Spleen (tissue), 11 donors: Measurements from ENCODE around the gene FHIT. TPM values are rescaled to one million over a fixed set of nuclear protein-coding genes. Genes with fewer than 3 reads are reported as not detected.

Experiments
- DNase-seq: peaks from one replicate; pipeline ENCODE4 v3.0.0-alpha.2; 2020
- H3K27ac ChIP-seq, 8 donors: fragments of 200-600 bp; sonication (generic) in 7 of 8; 1 replicate in 4 of 8; 2 replicates in 4 of 8; pipeline versions ENCODE4 v1.5.0 to v1.8.0; 2016 to 2021; ENCODE audit warnings: inconsistent platforms in 4 of 8, mild to moderate bottlenecking in 4 of 8, moderate library complexity in 1 of 8
- H3K27me3 ChIP-seq, 7 donors: fragments of 200-600 bp; sonication (generic) in 6 of 7; replicated peaks in 1 of 7; 1 replicate in 4 of 7; 2 replicates in 3 of 7; pipeline versions ENCODE4 v1.5.0 to v1.8.0; 2016 to 2021; ENCODE audit warnings: inconsistent platforms in 3 of 7, mild to moderate bottlenecking in 1 of 7
- H3K36me3 ChIP-seq, 6 donors: fragments of 200-600 bp; sonication (generic) in 5 of 6; 1 replicate in 4 of 6; 2 replicates in 2 of 6; pipeline versions ENCODE4 v1.5.0 to v1.8.0; 2016 to 2021; ENCODE audit warnings: inconsistent platforms in 2 of 6
- H3K4me1 ChIP-seq, 6 donors: fragments of 200-600 bp; sonication (generic) in 5 of 6; 1 replicate in 3 of 6; 2 replicates in 3 of 6; pipeline versions ENCODE4 v1.5.0 to v1.8.0; 2016 to 2021; ENCODE audit warnings: inconsistent platforms in 3 of 6
- H3K4me3 ChIP-seq, 8 donors: fragments of 200-600 bp; sonication (generic) in 7 of 8; 1 replicate in 4 of 8; 2 replicates in 4 of 8; pipeline versions ENCODE4 v1.5.0 to v1.8.0; 2016 to 2021; ENCODE audit warnings: inconsistent platforms in 4 of 8, mild to moderate bottlenecking in 4 of 8, moderate library complexity in 2 of 8
- H3K9me3 ChIP-seq, 8 donors: fragments of 200-600 bp; sonication (generic) in 7 of 8; 1 replicate in 4 of 8; 2 replicates in 4 of 8; pipeline versions ENCODE4 v1.5.0 to v1.8.0; 2016 to 2021; ENCODE audit warnings: inconsistent platforms in 4 of 8
- POLR2A ChIP-seq, 3 donors: fragments of 450-650 bp; IDR thresholded peaks; one replicate each; pipeline ENCODE4 v1.5.1; 2017; ENCODE audit warnings: antibody characterized with exemption in 3 of 3, mild to moderate bottlenecking in 1 of 3
- POLR2AphosphoS5 ChIP-seq, 3 donors: sonication (generic); formaldehyde crosslinking; IDR thresholded peaks; one replicate each; pipeline ENCODE4 v1.5.1; 2017; ENCODE audit warnings: antibody characterized with exemption in 3 of 3
- WGBS, 5 donors: extraction: QIAGEN DNeasy Blood & Tissue Kit in 3 of 5; methylation state at CpG; one replicate each; pipeline versions ENCODE4 v1.1.5 to v1.1.7; 2013 to 2018; 5-methylcytosine and 5-hydroxymethylcytosine counted together
- intact Hi-C: fragments of 100-400 bp; cut with DNase I; formaldehyde crosslinking; loops from one replicate; pipeline ENCODE4 v1.15.0; 2023; ENCODE audit warnings: low total_unique reads
- polyA plus RNA-seq, 3 donors: library from polyadenylated mRNA; stranded (reverse); fragments of 200-250 nt; gene quantifications; one replicate each; pipeline ENCODE4 v1.2.1, GENCODE V29; 2013
- total RNA-seq, 7 donors: library from RNA; depleted of rRNA in 3 of 7; stranded (reverse); fragments of >200 nt in 3 of 7; fragmentation: NEBNext Ultra II Directional in 4 of 7; extraction: Animal tissue kit (Norgen Biotek cat#: 25700) in 4 of 7; gene quantifications; one replicate each; pipeline versions ENCODE4 v1.1.0 to v1.2.1, GENCODE V29; 2016 to 2021
- TF ChIP-seq, protein P1 (sequence below), 11 experiments: fragments of 200-600 bp in 7 of 11; fragments of 450-650 bp in 4 of 11; sonication (generic) in 4 of 11; IDR thresholded peaks in 8 of 11; conservative IDR thresholded peaks in 3 of 11; 1 replicate in 7 of 11; 2 replicates in 4 of 11; pipeline versions ENCODE4 v1.4.0 to v1.8.0; 2016 to 2021; ENCODE audit warnings: antibody characterized with exemption in 11 of 11, inconsistent platforms in 4 of 11, mild to moderate bottlenecking in 1 of 11
- donor health status: healthy with polysubstance abuse.
- donor health status: DM: no; HTN: no; CAD: no; lungs with moderate emphysema.
- donor health status: DM: no; HTN: no; CAD: no.
- donor health status: Bipolar disorder and iron deficiency.
- donor health status: healthy.
- donor health status: DM: no; HTN: no; CAD: no.
- donor health status: DM: yes; HTN: yes; CAD: no.

FHIT gene
- total and polyA plus RNA-seq, 10 donors, result 4.1 to 23.1 (median 12.2) TPM

DNA sequence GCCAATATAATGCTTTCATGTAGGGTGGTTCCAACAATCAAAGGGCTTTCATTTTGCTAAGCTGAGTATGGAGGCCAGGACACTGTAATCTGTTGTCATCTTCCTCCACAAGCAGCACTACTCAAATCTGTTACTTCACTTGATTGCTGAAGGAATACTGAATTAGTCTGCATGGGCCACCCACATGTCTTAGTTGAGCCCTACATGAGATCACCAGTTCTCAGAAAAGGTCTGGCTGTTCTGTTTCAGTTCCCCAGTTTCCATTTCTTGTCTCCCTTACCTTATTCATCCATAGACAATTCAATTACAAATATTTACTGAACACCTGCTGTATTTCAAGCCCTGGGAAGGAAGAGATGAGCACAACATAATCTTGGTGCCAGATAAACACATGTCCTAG is 119.2 kb downstream of the FHIT start:
- Histone ChIP-seq H3K36me3 (no peaks in the 10 kb centered on the region), H3K27me3 (no peaks in the 10 kb centered on the region), H3K4me3 (no peak overlapping the region), H3K9me3 (no peaks in the 10 kb centered on the region), H3K4me1 (no peaks in the 10 kb centered on the region), H3K27ac (no peak overlapping the region)
- TF ChIP-seq POLR2AphosphoS5 (IDR thresholded peaks at IDR 0.05) (no peak), POLR2A (IDR thresholded peaks at IDR 0.05) (no peak)
- TF ChIP-seq, protein P1, sequence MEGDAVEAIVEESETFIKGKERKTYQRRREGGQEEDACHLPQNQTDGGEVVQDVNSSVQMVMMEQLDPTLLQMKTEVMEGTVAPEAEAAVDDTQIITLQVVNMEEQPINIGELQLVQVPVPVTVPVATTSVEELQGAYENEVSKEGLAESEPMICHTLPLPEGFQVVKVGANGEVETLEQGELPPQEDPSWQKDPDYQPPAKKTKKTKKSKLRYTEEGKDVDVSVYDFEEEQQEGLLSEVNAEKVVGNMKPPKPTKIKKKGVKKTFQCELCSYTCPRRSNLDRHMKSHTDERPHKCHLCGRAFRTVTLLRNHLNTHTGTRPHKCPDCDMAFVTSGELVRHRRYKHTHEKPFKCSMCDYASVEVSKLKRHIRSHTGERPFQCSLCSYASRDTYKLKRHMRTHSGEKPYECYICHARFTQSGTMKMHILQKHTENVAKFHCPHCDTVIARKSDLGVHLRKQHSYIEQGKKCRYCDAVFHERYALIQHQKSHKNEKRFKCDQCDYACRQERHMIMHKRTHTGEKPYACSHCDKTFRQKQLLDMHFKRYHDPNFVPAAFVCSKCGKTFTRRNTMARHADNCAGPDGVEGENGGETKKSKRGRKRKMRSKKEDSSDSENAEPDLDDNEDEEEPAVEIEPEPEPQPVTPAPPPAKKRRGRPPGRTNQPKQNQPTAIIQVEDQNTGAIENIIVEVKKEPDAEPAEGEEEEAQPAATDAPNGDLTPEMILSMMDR (IDR thresholded peaks at IDR 0.05 in 8 of 11, conservative IDR thresholded peaks at IDR 0.05 in 3 of 11), result no peak
- DNase-seq, result no peak
- intact Hi-C loops, result no loop called here

DNA sequence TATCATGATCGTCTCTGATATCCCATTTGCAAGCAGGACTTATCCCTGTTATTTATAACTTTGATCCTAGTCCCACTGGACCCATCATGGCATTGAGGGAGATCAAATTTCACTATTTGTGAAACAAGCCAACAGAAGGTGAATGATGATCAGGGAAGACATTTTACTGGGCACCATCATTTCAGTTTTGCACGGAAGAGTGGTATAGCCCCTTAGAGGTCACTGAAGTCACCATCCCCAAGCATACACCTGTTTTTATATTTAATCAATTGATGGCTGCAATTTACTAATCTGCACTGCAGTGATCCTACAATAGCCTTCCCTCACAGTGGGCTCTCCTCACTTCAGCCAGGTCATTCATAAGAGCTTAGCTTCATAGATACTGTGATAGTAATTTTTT is 132.4 kb downstream of the FHIT start:
- Histone ChIP-seq H3K9me3 (peaks cover 0 to 20% (median 14%) of the 10 kb centered on the region in 8 donors), H3K36me3 (no peaks in the 10 kb centered on the region), H3K27ac (no peak overlapping the region), H3K4me1 (no peaks in the 10 kb centered on the region), H3K4me3 (no peak overlapping the region), H3K27me3 (no peaks in the 10 kb centered on the region)
- 84 to 100% (median 92%) methylated on average over 2 of the region's 2 CpGs for WGBS, 5 donors
- DNase-seq, result no peak
- TF ChIP-seq POLR2AphosphoS5 (IDR thresholded peaks at IDR 0.05) (no peak), POLR2A (IDR thresholded peaks at IDR 0.05) (no peak)
- TF ChIP-seq, protein P1 (IDR thresholded peaks at IDR 0.05 in 8 of 11, conservative IDR thresholded peaks at IDR 0.05 in 3 of 11), result no peak
- intact Hi-C loops, result no loop called here

DNA sequence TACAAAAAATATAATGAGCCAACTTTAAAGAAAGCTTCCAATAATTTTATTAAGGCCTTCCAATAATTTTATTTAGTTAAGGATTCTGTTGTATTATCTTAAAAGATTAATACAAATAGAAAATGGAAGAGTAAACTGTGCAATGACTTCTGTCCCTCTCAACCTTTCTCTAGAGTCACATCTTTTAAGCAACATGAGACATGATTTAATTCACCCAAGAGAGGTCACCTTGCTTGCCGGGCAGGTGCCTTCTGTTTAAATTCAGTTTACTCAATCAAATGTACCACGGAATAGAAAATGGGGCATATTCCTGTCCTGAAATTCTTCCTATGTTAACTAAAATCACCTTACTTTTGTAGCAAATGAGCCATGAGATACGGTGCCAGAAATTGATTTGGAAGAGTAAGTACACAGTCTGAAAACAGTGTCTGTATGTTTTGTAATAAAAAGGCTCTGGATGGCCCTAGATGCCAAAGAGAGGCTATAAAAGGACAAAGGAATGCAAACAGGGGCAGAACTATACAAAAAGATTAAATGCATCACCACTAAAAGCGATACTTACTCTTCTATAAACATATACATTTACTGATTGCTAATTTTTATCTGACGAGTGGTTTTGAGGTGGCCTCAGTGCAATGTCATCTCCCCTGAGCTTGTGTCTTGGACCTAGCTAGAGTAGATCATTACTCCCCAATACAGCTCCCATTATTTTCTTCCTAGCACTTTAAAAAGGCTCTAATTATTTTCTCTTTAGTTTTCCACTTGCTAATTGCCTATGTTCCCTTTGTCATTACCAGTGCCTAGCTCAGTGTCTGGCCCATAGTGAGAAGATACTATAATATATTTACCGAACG is 134.0 kb downstream of the FHIT start:
- Histone ChIP-seq H3K27ac (no peak overlapping the region), H3K4me3 (no peak overlapping the region), H3K27me3 (no peaks in the 10 kb centered on the region), H3K4me1 (no peaks in the 10 kb centered on the region), H3K36me3 (no peaks in the 10 kb centered on the region), H3K9me3 (peaks cover 0 to 16% (median 10%) of the 10 kb centered on the region in 8 donors)
- intact Hi-C loops, result no loop called here
- WGBS, 5 donors, result 90 to 96% (median 93%) methylated on average over 7 of the region's 7 CpGs
- no peak for TF ChIP-seq POLR2A (IDR thresholded peaks at IDR 0.05)
- TF ChIP-seq, protein P1 (IDR thresholded peaks at IDR 0.05 in 8 of 11, conservative IDR thresholded peaks at IDR 0.05 in 3 of 11), result no peak
- no peak for TF ChIP-seq POLR2AphosphoS5 (IDR thresholded peaks at IDR 0.05)
- DNase-seq, result no peak

GRCh38 chr3:61114316-61114953 is 136.8 kb downstream of the FHIT start:
- TF ChIP-seq, protein P1 (IDR thresholded peaks at IDR 0.05 in 8 of 11, conservative IDR thresholded peaks at IDR 0.05 in 3 of 11), result no peak
- TF ChIP-seq POLR2A (IDR thresholded peaks at IDR 0.05) (no peak), POLR2AphosphoS5 (IDR thresholded peaks at IDR 0.05) (no peak)
- WGBS, 5 donors, result 69 to 88% (median 82%) methylated on average over 4 of the region's 4 CpGs
- no peak for DNase-seq
- H3K27ac ChIP-seq, result no peak overlapping the region
- H3K27me3 ChIP-seq, result no peaks in the 10 kb centered on the region
- H3K9me3 ChIP-seq, result no peaks in the 10 kb centered on the region
- intact Hi-C loops, result no loop called here
- H3K4me3 ChIP-seq, result no peak overlapping the region
- H3K4me1 ChIP-seq, result no peaks in the 10 kb centered on the region
- H3K36me3 ChIP-seq, result no peaks in the 10 kb centered on the region
